ENCODE results near the gene ZFY. TPM values are rescaled to one million over a fixed set of nuclear protein-coding genes. Genes with fewer than 3 reads are reported as not detected.

ZFY gene
- total RNA-seq, 1 donor from 2014 or later = not detected

DNA sequence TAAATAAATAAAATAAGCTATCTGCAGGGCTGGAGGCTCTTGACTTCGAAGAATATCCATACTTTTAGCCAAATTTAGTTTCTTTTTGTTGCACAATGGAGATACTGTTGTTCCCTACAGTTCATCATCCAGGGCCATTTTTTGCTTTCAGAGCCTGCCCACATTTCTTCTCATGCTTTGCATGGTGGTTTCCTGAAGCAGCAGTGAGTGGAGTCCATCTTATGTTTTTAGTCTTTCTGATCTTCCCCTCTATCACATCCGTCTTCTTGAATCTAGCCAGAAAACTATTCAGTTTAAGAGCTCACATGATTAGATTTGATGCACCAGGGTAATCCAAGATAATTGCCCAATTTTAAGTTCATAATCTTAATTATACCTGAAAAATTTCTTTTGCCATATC lies 19.6 kb downstream of the ZFY start:
- no peaks in the 10 kb centered on the region for H3K27me3 Mint-ChIP-seq
- H3K27ac Mint-ChIP-seq = no peak overlapping the region
- H3K4me1 Mint-ChIP-seq (ENCODE audit: low read depth) = no peaks in the 10 kb centered on the region
- TF ChIP-seq, protein P1, sequence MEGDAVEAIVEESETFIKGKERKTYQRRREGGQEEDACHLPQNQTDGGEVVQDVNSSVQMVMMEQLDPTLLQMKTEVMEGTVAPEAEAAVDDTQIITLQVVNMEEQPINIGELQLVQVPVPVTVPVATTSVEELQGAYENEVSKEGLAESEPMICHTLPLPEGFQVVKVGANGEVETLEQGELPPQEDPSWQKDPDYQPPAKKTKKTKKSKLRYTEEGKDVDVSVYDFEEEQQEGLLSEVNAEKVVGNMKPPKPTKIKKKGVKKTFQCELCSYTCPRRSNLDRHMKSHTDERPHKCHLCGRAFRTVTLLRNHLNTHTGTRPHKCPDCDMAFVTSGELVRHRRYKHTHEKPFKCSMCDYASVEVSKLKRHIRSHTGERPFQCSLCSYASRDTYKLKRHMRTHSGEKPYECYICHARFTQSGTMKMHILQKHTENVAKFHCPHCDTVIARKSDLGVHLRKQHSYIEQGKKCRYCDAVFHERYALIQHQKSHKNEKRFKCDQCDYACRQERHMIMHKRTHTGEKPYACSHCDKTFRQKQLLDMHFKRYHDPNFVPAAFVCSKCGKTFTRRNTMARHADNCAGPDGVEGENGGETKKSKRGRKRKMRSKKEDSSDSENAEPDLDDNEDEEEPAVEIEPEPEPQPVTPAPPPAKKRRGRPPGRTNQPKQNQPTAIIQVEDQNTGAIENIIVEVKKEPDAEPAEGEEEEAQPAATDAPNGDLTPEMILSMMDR (IDR thresholded peaks at IDR 0.05; ENCODE audit: unreplicated experiment) = no peak
- no peak for DNase-seq (ENCODE audit: low spot score, unreplicated experiment)
- no peak overlapping the region for H3K4me3 Mint-ChIP-seq (ENCODE audit: low read depth)
- no peaks in the 10 kb centered on the region for H3K36me3 Mint-ChIP-seq (ENCODE audit: insufficient read depth)
- H3K9me3 Mint-ChIP-seq (ENCODE audit: low read depth) = no peaks in the 10 kb centered on the region

DNA sequence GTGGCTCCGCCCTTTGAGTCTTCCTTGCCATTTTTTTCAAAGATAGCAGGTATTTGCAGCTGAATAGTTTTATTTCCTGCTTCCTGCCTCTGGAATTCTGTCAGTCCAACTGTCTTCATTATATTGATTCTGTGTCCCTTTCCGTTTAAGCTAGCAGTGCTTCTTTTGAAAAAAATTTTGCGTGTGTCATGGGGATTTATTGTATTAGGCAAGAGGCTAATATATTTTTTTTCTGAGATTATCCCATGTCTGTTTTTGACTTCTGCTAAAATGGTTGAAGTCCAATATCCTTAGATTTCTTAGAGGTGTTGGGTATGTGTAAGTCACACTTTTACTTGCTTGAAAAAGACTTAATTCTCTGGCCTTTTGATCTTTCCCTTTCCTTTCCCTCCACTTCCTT lies 20.4 kb downstream of the ZFY start:
- H3K4me1 Mint-ChIP-seq (ENCODE audit: low read depth) = no peaks in the 10 kb centered on the region
- no peak overlapping the region for H3K27ac Mint-ChIP-seq
- H3K9me3 Mint-ChIP-seq (ENCODE audit: low read depth) = no peaks in the 10 kb centered on the region
- no peaks in the 10 kb centered on the region for H3K36me3 Mint-ChIP-seq (ENCODE audit: insufficient read depth)
- H3K4me3 Mint-ChIP-seq (ENCODE audit: low read depth) = no peak overlapping the region
- DNase-seq (ENCODE audit: low spot score, unreplicated experiment) = no peak
- H3K27me3 Mint-ChIP-seq = no peaks in the 10 kb centered on the region
- TF ChIP-seq, protein P1 (IDR thresholded peaks at IDR 0.05; ENCODE audit: unreplicated experiment) = no peak

DNA sequence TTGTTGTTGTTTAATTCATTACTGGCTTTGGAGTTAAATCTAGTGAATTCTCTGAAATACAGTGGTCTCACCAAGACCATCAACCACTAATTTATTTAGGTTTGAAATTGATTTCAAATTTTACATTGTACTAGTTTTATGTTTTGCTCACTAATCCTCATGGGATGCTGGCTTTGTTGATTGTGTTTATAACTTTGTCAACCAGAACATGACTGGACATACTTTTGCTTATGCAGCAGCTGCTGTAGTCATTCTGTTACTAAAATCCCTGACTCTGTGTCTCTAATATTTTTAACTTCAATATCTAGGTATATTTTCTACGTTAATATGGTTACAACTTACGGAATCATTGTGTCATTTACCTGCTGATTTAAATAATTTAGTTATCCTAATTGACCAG lies 26.9 kb downstream of the ZFY start:
- Mint-ChIP-seq H3K9me3 (ENCODE audit: low read depth) (no peaks in the 10 kb centered on the region), H3K4me3 (ENCODE audit: low read depth) (no peak overlapping the region), H3K27ac (no peak overlapping the region), H3K4me1 (ENCODE audit: low read depth) (no peaks in the 10 kb centered on the region), H3K27me3 (no peaks in the 10 kb centered on the region), H3K36me3 (ENCODE audit: insufficient read depth) (no peaks in the 10 kb centered on the region)
- DNase-seq (ENCODE audit: low spot score, unreplicated experiment) = no peak
- TF ChIP-seq, protein P1 (IDR thresholded peaks at IDR 0.05; ENCODE audit: unreplicated experiment) = no peak

DNA sequence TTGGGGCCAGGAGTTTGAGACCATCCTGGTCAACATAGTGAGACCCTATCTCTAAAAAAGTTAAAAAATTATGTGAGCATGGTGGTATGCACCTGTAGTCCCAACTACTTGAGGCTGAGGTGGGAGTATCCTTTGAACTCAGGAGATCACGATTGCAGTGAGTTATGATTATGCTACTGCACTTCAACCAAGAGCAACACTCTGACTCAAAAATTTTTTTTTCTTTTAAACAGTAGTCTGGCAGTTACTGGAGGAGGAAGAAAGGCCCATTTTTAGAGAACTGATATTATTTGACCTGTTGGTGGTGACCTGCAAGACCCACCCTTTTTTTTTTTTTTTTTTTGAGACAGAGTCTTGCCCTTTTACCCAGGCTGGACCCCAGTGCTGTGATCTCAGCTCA lies 29.6 kb downstream of the ZFY start:
- Mint-ChIP-seq H3K4me1 (ENCODE audit: low read depth) (no peaks in the 10 kb centered on the region), H3K27me3 (no peaks in the 10 kb centered on the region), H3K27ac (no peak overlapping the region), H3K4me3 (ENCODE audit: low read depth) (no peak overlapping the region), H3K36me3 (ENCODE audit: insufficient read depth) (no peaks in the 10 kb centered on the region), H3K9me3 (ENCODE audit: low read depth) (no peaks in the 10 kb centered on the region)
- DNase-seq (ENCODE audit: low spot score, unreplicated experiment) = no peak
- TF ChIP-seq, protein P1 (IDR thresholded peaks at IDR 0.05; ENCODE audit: unreplicated experiment) = no peak

DNA sequence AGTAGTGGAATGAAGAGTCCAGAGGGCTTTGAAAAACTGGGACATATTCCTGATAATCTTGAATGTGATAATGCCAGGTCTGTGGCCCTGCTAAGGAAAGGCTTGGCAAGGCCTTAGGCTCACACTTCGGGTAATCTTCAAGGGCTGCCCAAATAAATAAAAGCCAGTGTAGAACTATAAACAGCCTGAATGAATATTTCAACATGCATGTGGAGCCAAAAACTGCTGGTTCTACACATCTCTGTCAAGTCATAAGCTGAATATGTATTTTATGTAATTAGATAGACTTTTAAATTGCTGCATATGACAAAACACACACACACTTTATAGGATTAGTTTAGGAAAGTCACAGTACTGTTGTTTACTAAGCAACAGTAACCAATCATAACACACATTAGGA lies 30.4 kb downstream of the ZFY start:
- Mint-ChIP-seq H3K27me3 (no peaks in the 10 kb centered on the region), H3K36me3 (ENCODE audit: insufficient read depth) (no peaks in the 10 kb centered on the region), H3K4me1 (ENCODE audit: low read depth) (no peaks in the 10 kb centered on the region), H3K9me3 (ENCODE audit: low read depth) (no peaks in the 10 kb centered on the region), H3K4me3 (ENCODE audit: low read depth) (no peak overlapping the region), H3K27ac (no peak overlapping the region)
- no peak for DNase-seq (ENCODE audit: low spot score, unreplicated experiment)
- TF ChIP-seq, protein P1 (IDR thresholded peaks at IDR 0.05; ENCODE audit: unreplicated experiment) = no peak

All from progenitor cell of endocrine pancreas (in vitro differentiated cells).